ENCODE measurements around the gene CLASP2. TPM values are rescaled to one million over a fixed set of nuclear protein-coding genes. Genes with fewer than 3 reads are reported as not detected.
"Not testable (repeated sequence)": the region's sequence is repeated elsewhere in the genome, so short reads cannot be mapped to it uniquely, and the experiment has no call there.

The CLASP2 gene
- polyA plus RNA-seq, 12 donors, result 19.3 to 70.3 (median 46.9) TPM; not detected in 1

DNA sequence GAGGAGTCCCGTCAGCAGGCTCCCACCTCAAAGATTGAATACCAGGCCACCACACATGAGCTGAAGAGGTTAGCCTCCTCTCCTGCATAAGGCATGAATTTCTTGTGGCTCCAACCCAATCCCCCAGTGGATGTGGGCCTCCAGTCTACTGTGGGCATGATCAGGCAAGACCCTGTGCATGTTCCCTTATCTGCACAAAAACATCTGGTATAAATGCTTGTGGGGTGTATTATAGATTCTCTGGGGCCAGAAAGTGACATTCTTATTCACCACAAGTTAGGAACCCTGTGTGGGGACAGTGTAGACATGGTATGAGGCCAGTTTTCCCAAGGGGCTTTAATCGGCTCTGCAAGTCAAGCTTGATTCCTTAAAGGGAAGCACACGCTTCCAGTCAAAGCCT lies 259.6 kb downstream of the CLASP2 start:
- no peak for DNase-seq

DNA sequence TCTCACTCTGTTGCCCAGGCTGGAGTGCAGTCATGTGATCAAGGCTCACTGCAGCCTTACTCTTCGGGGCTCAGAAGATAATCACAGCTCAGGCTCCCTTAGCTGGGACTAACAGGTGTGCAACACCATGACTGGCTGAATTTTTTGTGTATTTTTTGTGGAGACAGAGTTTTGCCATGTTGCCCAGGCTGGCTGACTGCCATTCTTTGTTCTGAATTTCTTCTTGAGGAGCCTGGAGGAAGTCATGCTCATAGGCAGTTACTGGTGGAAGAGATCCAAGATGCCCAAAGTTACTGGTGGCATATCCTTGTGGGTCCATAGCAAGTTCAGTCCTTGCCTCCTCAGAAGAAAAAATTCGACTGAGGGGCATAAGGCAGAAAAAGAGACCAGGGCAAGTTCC lies 261.3 kb downstream of the CLASP2 start:
- no peak for DNase-seq

DNA sequence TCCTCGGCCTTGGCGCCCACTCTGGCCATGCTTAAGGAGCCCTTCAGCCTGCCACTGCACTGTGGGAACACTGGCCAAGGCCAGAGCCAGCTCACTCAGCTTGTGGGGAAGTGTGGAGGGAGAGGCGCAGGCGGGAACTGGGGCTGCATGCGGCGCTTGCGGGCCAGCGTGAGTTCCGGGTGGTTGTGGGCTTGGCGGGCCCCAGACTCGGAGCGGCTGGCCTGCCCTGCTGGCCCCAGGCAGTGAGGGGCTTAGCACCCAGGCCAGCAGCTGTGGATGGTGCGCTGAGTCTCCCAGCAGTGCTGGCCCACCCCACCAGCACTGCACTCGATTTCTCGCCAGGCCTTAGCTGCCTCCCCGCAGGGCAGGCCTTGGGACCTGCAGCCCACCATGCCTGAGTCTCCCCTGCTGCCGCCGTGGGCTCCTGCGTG lies 264.7 kb downstream of the CLASP2 start:
- DNase-seq, result no peak

- DNase-seq, result not testable (repeated sequence)
Observed at GRCh38 chr3:33451994-33452393, 266.1 kb downstream of the CLASP2 start.

GRCh38 chr3:33447958-33448357 lies 270.1 kb downstream of the CLASP2 start:
- DNase-seq, result no peak

DNA sequence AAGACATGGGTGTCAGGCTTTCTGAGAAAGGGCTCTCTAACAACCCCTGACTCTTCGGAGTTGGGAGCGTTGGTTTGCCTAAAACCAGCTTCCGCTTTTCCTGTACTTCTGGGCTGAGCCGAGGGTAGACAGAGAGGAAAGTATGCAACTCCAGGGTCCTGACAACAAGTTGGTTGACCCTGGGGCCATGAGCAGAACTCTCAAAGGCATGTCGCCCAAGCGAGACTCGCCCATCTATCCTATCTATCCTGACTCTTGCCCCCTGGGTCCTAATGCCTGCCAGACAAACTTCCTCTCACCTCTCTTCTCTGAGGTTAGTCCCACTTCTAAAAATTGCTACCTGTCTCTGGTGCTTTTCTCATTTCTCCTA lies 270.8 kb downstream of the CLASP2 start:
- not testable (repeated sequence) for DNase-seq

Other genes starting within 250 kb of the CLASP2 start
- gene PDCD6IP, start 80.4 kb upstream of the CLASP2 start, polyA plus RNA-seq (ENCODE audit: insufficient read length in 12 of 12), result 100 to 1,000 TPM in 7 of 12 donors, 10 to 100 TPM in 4, not detected in 1; 85.4 to 204 (median 112) TPM